ENCODE measurements around the gene CISD1. TPM values are rescaled to one million over a fixed set of nuclear protein-coding genes. Genes with fewer than 3 reads are reported as not detected.

The CISD1 gene
- total RNA-seq, 4 donors from 2014 or later: 3.7 to 32.2 (median 28.1) TPM

DNA sequence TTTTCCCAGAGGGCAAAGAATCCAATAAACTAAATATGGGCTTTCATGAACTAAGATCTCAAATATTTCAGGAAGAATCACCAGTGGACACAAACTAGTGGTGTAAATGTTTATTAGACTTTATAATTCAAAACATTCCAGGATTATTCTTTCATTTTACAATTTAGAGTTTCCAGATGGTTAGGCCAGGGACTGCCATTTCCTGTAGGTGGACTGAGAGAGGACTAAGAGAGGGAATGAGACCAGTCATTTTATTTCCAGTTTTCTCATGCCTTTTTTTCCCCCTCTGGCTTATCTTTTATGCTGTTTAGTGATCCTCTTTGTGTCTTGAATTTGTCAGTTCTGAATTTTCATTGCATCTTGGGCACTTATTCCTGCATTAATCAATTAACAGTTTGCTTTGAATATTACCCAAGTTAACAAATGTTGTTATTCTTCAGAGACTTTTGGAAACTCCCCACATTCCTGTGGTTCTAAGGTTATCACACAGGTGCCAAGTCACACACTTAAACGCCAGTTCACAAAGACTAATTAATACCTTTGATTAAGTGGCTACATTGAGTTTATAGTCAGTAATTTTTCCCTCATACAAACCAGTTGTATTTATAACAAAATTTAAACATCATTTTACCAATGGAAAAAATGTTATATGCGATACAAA is 12.3 kb downstream of the CISD1 start:
- Histone ChIP-seq H3K4me1 (peaks cover 0 to 21% (median under 1%) of the 10 kb centered on the region in 4 donors), H3K36me3 (peaks cover 0 to 6% (median 0%) of the 10 kb centered on the region in 4 donors), H3K27me3 (no peaks in the 10 kb centered on the region), H3K9me3 (no peaks in the 10 kb centered on the region), H3K27ac (no peak overlapping the region), H3K4me3 (no peak overlapping the region)
- TF ChIP-seq, protein P1, sequence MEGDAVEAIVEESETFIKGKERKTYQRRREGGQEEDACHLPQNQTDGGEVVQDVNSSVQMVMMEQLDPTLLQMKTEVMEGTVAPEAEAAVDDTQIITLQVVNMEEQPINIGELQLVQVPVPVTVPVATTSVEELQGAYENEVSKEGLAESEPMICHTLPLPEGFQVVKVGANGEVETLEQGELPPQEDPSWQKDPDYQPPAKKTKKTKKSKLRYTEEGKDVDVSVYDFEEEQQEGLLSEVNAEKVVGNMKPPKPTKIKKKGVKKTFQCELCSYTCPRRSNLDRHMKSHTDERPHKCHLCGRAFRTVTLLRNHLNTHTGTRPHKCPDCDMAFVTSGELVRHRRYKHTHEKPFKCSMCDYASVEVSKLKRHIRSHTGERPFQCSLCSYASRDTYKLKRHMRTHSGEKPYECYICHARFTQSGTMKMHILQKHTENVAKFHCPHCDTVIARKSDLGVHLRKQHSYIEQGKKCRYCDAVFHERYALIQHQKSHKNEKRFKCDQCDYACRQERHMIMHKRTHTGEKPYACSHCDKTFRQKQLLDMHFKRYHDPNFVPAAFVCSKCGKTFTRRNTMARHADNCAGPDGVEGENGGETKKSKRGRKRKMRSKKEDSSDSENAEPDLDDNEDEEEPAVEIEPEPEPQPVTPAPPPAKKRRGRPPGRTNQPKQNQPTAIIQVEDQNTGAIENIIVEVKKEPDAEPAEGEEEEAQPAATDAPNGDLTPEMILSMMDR (IDR thresholded peaks at IDR 0.05): no peak
- no peak for TF ChIP-seq POLR2A (IDR thresholded peaks at IDR 0.05)
- no peak for TF ChIP-seq POLR2AphosphoS5 (IDR thresholded peaks at IDR 0.05)
- no peak for TF ChIP-seq EP300 (IDR thresholded peaks at IDR 0.05; ENCODE audit: low read depth)
- no peak for DNase-seq
- WGBS, 2 donors (ENCODE audit: low coverage in 1 of 2): 76 to 98% methylated on average over 2 of the region's 2 CpGs
- intact Hi-C loops (cut with DNase I; ENCODE audit: low total_unique reads): no loop called here
- in situ Hi-C loops (cut with MboI; ENCODE audit: low pct_ligation_motif_present in 1 of 4, low pct_unique_long_range_greater_than_20kb in 1 of 4, low sequenced_read_pairs in 3 of 4): loop anchor here in 2 of 4 donors (10.0 kb wide), 2 partner anchors 96 to 106 kb away; no protein-coding TSS in a partner anchor

DNA sequence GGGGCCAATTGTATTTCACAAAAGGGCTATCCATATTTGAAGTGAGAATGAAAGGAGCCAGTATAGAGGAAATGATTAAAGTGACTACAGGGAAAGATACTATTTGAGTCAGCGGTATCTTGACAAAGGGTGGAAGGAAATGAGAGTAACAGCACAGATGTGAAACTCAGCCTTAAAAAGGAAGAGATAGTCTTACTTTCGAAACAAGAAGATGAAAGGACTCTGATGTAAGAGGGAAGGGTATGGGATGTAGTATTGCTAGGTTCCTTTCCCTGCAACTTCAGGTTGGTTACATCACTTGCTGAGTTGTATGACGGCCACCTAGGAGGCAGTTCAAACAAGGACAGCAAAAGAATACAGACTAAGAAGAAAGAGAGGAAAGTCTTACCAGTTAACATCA is 13.7 kb downstream of the CISD1 start:
- H3K9me3 ChIP-seq: no peaks in the 10 kb centered on the region
- no peaks in the 10 kb centered on the region for H3K27me3 ChIP-seq
- WGBS, 2 donors (ENCODE audit: low coverage in 1 of 2): 62 to 66% methylated on average over 3 of the region's 3 CpGs
- intact Hi-C loops (cut with DNase I; ENCODE audit: low total_unique reads) (no loop called here), in situ Hi-C loops (cut with MboI; ENCODE audit: low pct_ligation_motif_present in 1 of 4, low pct_unique_long_range_greater_than_20kb in 1 of 4, low sequenced_read_pairs in 3 of 4) (loop anchor here in 2 of 4 donors (10.0 kb wide), 2 partner anchors 98 to 108 kb away; no protein-coding TSS in a partner anchor)
- no peak overlapping the region for H3K4me3 ChIP-seq
- H3K4me1 ChIP-seq: peaks cover 0 to 18% (median 0%) of the 10 kb centered on the region in 4 donors
- H3K36me3 ChIP-seq: no peaks in the 10 kb centered on the region
- TF ChIP-seq POLR2A (IDR thresholded peaks at IDR 0.05) (no peak), POLR2AphosphoS5 (IDR thresholded peaks at IDR 0.05) (no peak), EP300 (IDR thresholded peaks at IDR 0.05; ENCODE audit: low read depth) (no peak)
- TF ChIP-seq, protein P1 (IDR thresholded peaks at IDR 0.05): no peak
- DNase-seq: no peak
- H3K27ac ChIP-seq: no peak overlapping the region

DNA sequence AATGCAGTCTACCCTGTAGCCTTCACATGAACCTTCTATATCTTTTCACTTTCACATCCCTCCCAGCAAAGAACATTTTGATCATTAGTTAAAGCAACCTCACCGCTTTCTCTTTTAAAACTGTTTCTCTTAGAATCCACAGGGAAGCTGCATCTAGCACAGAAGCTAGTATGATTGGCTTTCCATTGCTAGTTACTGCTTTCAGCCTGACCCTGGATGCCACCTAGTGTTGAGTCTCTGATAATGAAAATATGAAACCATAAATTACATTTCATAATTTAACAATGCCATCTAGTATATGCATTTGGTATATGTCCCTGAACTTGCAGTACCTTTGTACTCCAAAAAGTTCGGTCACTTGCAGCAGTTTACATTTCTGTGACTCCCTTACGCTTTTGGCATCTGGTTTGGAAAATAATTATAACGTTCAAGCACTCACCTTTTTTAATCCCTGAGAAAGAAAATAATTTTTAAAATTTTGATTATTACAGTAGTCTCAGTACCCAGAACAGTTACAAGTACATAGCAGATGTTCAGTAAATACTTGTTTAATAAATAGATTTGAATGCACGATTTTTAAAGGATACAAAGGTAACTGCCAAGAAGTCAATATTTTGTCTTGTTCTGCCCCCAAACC is 22.7 kb downstream of the CISD1 start:
- Histone ChIP-seq H3K4me1 (no peaks in the 10 kb centered on the region), H3K27me3 (no peaks in the 10 kb centered on the region), H3K27ac (no peak overlapping the region), H3K36me3 (no peaks in the 10 kb centered on the region), H3K9me3 (no peaks in the 10 kb centered on the region), H3K4me3 (no peak overlapping the region)
- in situ Hi-C loops (cut with MboI; ENCODE audit: low pct_ligation_motif_present in 1 of 4, low pct_unique_long_range_greater_than_20kb in 1 of 4, low sequenced_read_pairs in 3 of 4): no loop called here
- TF ChIP-seq, protein P1 (IDR thresholded peaks at IDR 0.05): peak; percentile 62 to 79 (median 69)
- no peak for TF ChIP-seq EP300 (IDR thresholded peaks at IDR 0.05; ENCODE audit: low read depth)
- no peak for TF ChIP-seq POLR2A (IDR thresholded peaks at IDR 0.05)
- no peak for TF ChIP-seq POLR2AphosphoS5 (IDR thresholded peaks at IDR 0.05)
- WGBS, 2 donors (ENCODE audit: low coverage in 1 of 2): 52 to 54% methylated on average over 5 of the region's 5 CpGs
- intact Hi-C loops (cut with DNase I; ENCODE audit: low total_unique reads): loop anchor here (5.0 kb wide), 1 partner anchor 114 kb away; no protein-coding TSS in a partner anchor
- DNase-seq: no peak

DNA sequence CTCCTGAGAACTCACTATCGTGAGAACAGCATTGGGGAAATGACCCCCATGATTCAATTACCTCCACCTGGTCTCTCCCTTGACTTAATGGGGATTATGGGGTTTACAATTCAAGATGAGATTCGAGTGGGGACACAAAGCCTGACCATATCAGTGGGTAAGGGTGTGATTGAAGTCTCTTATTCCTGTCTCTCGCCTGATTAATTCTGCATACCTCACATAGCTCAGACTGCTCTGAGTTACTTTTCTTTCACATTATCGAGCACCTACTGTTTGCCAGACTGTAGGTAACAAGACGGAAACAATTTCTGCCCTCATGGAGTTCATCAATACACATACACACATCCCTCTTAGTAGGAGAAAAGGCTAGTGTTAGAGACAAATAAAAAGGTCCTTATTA is 25.0 kb downstream of the CISD1 start:
- Histone ChIP-seq H3K27me3 (no peaks in the 10 kb centered on the region), H3K9me3 (no peaks in the 10 kb centered on the region), H3K36me3 (no peaks in the 10 kb centered on the region), H3K27ac (no peak overlapping the region), H3K4me1 (no peaks in the 10 kb centered on the region), H3K4me3 (no peak overlapping the region)
- DNase-seq: no peak
- WGBS, 2 donors (ENCODE audit: low coverage in 1 of 2): 86% methylated on average over 4 to 5 of the region's 5 CpGs
- intact Hi-C loops (cut with DNase I; ENCODE audit: low total_unique reads) (loop anchor here (5.0 kb wide), 1 partner anchor 117 kb away; no protein-coding TSS in a partner anchor), in situ Hi-C loops (cut with MboI; ENCODE audit: low pct_ligation_motif_present in 1 of 4, low pct_unique_long_range_greater_than_20kb in 1 of 4, low sequenced_read_pairs in 3 of 4) (no loop called here)
- TF ChIP-seq POLR2AphosphoS5 (IDR thresholded peaks at IDR 0.05): no peak
- TF ChIP-seq POLR2A (IDR thresholded peaks at IDR 0.05): no peak
- TF ChIP-seq, protein P1 (IDR thresholded peaks at IDR 0.05): no peak
- TF ChIP-seq EP300 (IDR thresholded peaks at IDR 0.05; ENCODE audit: low read depth): no peak

Data from transverse colon (tissue), 4 donors.